MG63 (cell line): ENCODE measurements around the gene NAA38. TPM values are rescaled to one million over a fixed set of nuclear protein-coding genes. Genes with fewer than 3 reads are reported as not detected.

Experiments
- DNase-seq: peaks from one replicate; pipeline ENCODE4 v3.0.0-alpha.2; 2020
- H3K27me3 ChIP-seq: fragments of 250-450 bp; sonication (Bioruptor Pico); 2 replicates; pipeline ENCODE4 v1.5.1; 2020; ENCODE audit warnings: mild to moderate bottlenecking, moderate library complexity
- H3K36me3 ChIP-seq: fragments of 250-450 bp; sonication (Bioruptor Pico); 2 replicates; pipeline ENCODE4 v1.5.1; 2020; ENCODE audit warnings: mild to moderate bottlenecking, moderate library complexity
- H3K4me3 ChIP-seq: fragments of 250-450 bp; sonication (Bioruptor Pico); 2 replicates; pipeline ENCODE4 v1.5.1; 2020; ENCODE audit warnings: mild to moderate bottlenecking, moderate library complexity
- H3K9me3 ChIP-seq: fragments of 250-450 bp; sonication (Bioruptor Pico); 2 replicates; pipeline ENCODE4 v1.5.1; 2020; ENCODE audit warnings: mild to moderate bottlenecking, moderate library complexity
- total RNA-seq: library from RNA; depleted of rRNA; stranded (reverse); fragments of >200 nt; shearing (Covaris generic); gene quantifications from 2 replicates; pipeline ENCODE4 v1.2.3, GENCODE V29; 2014; ENCODE audit warnings: low replicate concordance

The NAA38 gene
- total RNA-seq, 1 experiment from 2014 or later: 264 TPM

- H3K9me3 ChIP-seq: no peaks in the 10 kb centered on the region; the same call in 1 of the 2 replicates
- no peak for DNase-seq
- H3K27me3 ChIP-seq: no peaks in the 10 kb centered on the region
- no peak overlapping the region for H3K4me3 ChIP-seq
- H3K36me3 ChIP-seq: peaks cover 61% of the 10 kb centered on the region
Measured at GRCh38 chr17:7848131-7848579, 9.2 kb downstream of the NAA38 start.

DNA sequence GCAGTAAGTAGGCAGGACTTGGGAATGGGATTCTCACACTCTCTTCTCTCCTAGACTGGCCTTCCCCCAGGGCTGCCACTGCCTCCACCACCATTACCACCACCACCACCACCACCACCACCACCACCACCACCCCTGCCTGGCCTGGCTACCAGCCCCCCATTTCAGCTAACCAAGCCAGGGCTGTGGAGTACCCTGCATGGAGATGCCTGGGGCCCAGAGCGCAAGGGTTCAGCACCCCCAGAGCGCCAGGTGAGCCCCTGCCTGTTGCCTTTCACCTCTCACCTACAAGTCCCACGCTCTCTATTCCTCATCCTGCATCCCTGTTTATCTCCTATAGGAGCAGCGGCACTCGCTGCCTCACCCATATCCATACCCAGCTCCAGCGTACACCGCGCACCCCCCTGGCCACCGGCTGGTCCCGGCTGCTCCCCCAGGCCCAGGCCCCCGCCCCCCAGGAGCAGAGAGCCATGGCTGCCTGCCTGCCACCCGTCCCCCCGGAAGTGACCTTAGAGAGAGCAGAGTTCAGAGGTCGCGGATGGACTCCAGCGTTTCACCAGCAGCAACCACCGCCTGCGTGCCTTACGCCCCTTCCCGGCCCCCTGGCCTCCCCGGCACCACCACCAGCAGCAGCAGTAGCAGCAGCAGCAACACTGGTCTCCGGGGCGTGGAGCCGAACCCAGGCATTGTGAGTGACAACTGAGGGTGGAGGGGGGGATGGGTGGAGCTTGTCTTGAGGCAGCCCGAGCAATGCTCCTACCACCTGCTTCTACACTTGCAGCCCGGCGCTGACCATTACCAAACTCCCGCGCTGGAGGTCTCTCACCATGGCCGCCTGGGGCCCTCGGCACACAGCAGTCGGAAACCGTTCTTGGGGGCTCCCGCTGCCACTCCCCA lies 10.3 kb downstream of the NAA38 start:
- Histone ChIP-seq H3K4me3 (no peak overlapping the region), H3K9me3 (no peaks in the 10 kb centered on the region; the same call in 1 of the 2 replicates), H3K27me3 (no peaks in the 10 kb centered on the region), H3K36me3 (peaks cover 52% of the 10 kb centered on the region)
- DNase-seq: no peak

GRCh38 chr17:7846063-7846735 lies 11.2 kb downstream of the NAA38 start:
- Histone ChIP-seq H3K36me3 (peaks cover 46% of the 10 kb centered on the region), H3K27me3 (no peaks in the 10 kb centered on the region), H3K4me3 (no peak overlapping the region), H3K9me3 (no peaks in the 10 kb centered on the region)
- no peak for DNase-seq

- H3K9me3 ChIP-seq: no peaks in the 10 kb centered on the region
- peak overlapping the region; percentile 78 for H3K4me3 ChIP-seq
- no peaks in the 10 kb centered on the region for H3K27me3 ChIP-seq
- peaks cover 46% of the 10 kb centered on the region for H3K36me3 ChIP-seq
- no peak for DNase-seq
Measured at GRCh38 chr17:7845359-7846062, 11.8 kb downstream of the NAA38 start.

- Histone ChIP-seq H3K27me3 (no peaks in the 10 kb centered on the region), H3K9me3 (no peaks in the 10 kb centered on the region), H3K4me3 (peak overlapping the region; percentile 78), H3K36me3 (peaks cover 37% of the 10 kb centered on the region)
- peak; percentile 96 for DNase-seq
Measured at GRCh38 chr17:7844292-7845154, 12.8 kb downstream of the NAA38 start.

- Histone ChIP-seq H3K4me3 (peak overlapping the region; percentile 78), H3K9me3 (no peaks in the 10 kb centered on the region), H3K36me3 (peaks cover 31% of the 10 kb centered on the region), H3K27me3 (no peaks in the 10 kb centered on the region)
- DNase-seq: peak; percentile 86
Measured at GRCh38 chr17:7843536-7844291, 13.6 kb downstream of the NAA38 start.

GRCh38 chr17:7843257-7843535 lies 14.2 kb downstream of the NAA38 start:
- Histone ChIP-seq H3K9me3 (no peaks in the 10 kb centered on the region), H3K27me3 (no peaks in the 10 kb centered on the region), H3K36me3 (peaks cover 29% of the 10 kb centered on the region), H3K4me3 (peak overlapping the region; percentile 78)
- DNase-seq: no peak

DNA sequence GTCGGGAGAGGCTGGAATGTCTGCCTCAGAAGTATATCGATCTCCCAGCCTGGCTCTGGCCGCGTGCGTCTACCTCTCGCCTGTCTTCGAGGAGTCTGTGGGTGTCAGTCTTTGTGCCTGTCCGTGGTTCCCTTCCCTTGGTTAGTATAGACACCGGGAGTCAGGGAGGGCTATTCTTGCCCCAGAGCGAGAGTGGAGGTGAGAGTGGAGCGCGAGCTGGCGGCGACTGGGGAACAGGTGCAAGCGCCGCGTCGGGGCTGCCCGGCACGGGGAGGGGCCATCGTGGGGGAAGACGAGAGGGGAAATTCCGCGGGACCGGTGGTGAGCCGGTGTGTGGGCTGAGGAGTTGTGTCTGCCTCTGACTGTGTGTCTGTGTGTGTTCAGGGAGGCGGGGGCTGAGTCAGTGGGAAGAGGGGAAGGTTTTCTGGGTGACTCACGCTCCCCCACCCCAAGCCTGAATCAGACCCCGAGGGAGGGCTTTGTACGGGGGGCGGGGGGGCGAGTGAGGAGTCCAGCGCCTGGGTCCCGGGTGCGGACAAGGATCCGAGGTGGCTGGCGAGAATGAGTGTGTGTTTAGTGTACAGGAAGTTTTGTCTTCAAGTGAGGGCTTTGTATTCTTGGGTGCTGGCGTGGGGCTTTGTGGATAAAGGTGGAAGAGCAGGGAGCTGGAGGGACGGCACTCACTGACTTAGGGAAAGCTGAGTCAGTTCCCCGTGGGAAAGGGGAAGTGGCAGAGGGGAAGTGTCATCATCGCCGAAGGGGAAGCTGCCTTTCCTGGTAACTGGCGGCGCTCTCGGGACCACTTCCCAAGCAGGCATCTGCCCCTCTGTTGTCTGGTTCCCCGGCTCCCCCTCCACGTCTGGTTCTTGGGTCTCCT lies 14.7 kb downstream of the NAA38 start:
- DNase-seq: peak; percentile 91
- no peaks in the 10 kb centered on the region for H3K27me3 ChIP-seq
- peak overlapping the region; percentile 78 for H3K4me3 ChIP-seq
- H3K9me3 ChIP-seq: no peaks in the 10 kb centered on the region
- H3K36me3 ChIP-seq: peaks cover 26% of the 10 kb centered on the region

- DNase-seq: peak; percentile 85
Measured at GRCh38 chr17:7841915-7842379, 15.4 kb downstream of the NAA38 start.

GRCh38 chr17:7841396-7841914 lies 15.9 kb downstream of the NAA38 start:
- peak; percentile 95 for DNase-seq
- Histone ChIP-seq H3K27me3 (no peaks in the 10 kb centered on the region), H3K4me3 (peak overlapping the region; percentile 78), H3K9me3 (no peaks in the 10 kb centered on the region), H3K36me3 (peaks cover 20% of the 10 kb centered on the region)

More at GRCh38 chr17:7841915-7842379, 15.4 kb downstream of the NAA38 start:
- no peaks in the 10 kb centered on the region for H3K9me3 ChIP-seq
- H3K36me3 ChIP-seq: peaks cover 23% of the 10 kb centered on the region
- no peaks in the 10 kb centered on the region for H3K27me3 ChIP-seq
- peak overlapping the region; percentile 78 for H3K4me3 ChIP-seq

DNA sequence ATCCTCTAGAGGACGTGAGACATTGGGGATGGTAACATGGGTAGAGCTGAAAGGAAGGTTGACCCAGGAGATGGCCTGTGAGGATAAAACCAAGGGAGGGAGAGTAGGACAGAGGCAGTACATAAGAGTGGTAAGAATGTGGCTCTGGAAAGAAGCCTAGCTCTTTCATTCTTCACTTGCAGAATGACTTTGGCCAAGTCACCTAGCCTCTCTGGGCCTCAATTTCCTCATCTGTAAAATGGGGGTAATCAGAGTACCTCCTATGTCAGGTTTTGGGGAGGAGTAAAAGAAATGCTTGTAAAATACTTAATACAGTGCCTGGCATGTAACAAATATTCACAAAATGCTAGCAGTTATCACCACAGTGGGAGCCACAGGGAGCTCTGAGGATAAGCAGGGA lies 16.5 kb downstream of the NAA38 start:
- H3K27me3 ChIP-seq: no peaks in the 10 kb centered on the region
- H3K9me3 ChIP-seq: no peaks in the 10 kb centered on the region
- no peak overlapping the region; the same call in 1 of the 2 replicates for H3K4me3 ChIP-seq
- no peak for DNase-seq
- H3K36me3 ChIP-seq: peaks cover 18% of the 10 kb centered on the region

DNA sequence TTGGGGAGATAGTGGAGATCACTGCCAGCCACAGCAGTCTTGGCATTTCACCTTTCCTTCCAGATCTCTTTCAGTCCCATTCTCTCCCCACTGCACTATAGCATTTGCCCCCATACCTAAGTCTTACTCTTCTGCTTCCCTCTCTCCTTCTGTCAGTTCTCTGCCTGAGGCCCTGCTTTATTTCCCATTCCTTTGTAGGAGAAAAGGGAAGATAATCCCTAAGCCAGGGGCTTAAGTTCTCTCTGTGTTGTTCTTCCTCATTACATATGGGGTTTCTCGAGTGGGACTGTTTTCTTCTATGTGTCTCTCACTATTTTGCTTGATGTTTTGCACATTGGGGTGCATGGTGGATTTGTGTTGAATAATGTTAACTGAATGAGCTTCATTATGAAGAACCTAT lies 16.9 kb downstream of the NAA38 start:
- Histone ChIP-seq H3K9me3 (no peaks in the 10 kb centered on the region), H3K4me3 (no peak overlapping the region), H3K27me3 (no peaks in the 10 kb centered on the region), H3K36me3 (peaks cover 15% of the 10 kb centered on the region)
- DNase-seq: no peak

GRCh38 chr17:7839876-7840261 lies 17.5 kb downstream of the NAA38 start:
- Histone ChIP-seq H3K4me3 (no peak overlapping the region), H3K27me3 (no peaks in the 10 kb centered on the region), H3K36me3 (peaks cover 10% of the 10 kb centered on the region), H3K9me3 (no peaks in the 10 kb centered on the region)
- DNase-seq: no peak

GRCh38 chr17:7839190-7839875 lies 18.0 kb downstream of the NAA38 start:
- no peaks in the 10 kb centered on the region for H3K9me3 ChIP-seq
- H3K27me3 ChIP-seq: no peaks in the 10 kb centered on the region
- H3K4me3 ChIP-seq: no peak overlapping the region

More at GRCh38 chr17:7839190-7839875, 18.0 kb downstream of the NAA38 start:
- peaks cover 10% of the 10 kb centered on the region for H3K36me3 ChIP-seq
- DNase-seq: no peak
